Measurements from ENCODE around the gene MAN1C1. TPM values are rescaled to one million over a fixed set of nuclear protein-coding genes. Genes with fewer than 3 reads are reported as not detected.
A peak's percentile ranks its signal among the peaks of the same experiment; 100 is the strongest.

Gene MAN1C1
- total RNA-seq (10 to 100 TPM in 1 of 5 donors, 1 to 10 TPM in 4; 4.6 to 33.9 (median 6.4) TPM), polyA plus RNA-seq (10 to 100 TPM in 1 of 3 donors, 1 to 10 TPM in 2; 4.3 to 10.0 (median 4.5) TPM)
- long read RNA-seq, donor 1 = 0 reads
- long read RNA-seq, donor 2, full-length matches to known transcripts = 1 of 1 reads
- long read RNA-seq, donor 2, partial matches to known transcripts = 0 of 1 reads
- long read RNA-seq, donor 2, other reads (novel, unspliced or antisense) = 0 of 1 reads
- long read RNA-seq, donor 3, partial matches to known transcripts = 0 of 2 reads
- long read RNA-seq, donor 3, other reads (novel, unspliced or antisense) = 0 of 2 reads
- long read RNA-seq, donor 4 = 0 reads
- long read RNA-seq, donor 5, full-length matches to known transcripts = 6 of 6 reads
- long read RNA-seq, donor 5, partial matches to known transcripts = 0 of 6 reads
- long read RNA-seq, donor 5, other reads (novel, unspliced or antisense) = 0 of 6 reads
- long read RNA-seq, donor 6 = 0 reads
- long read RNA-seq, donor 7 = 0 reads
- long read RNA-seq, donor 8, full-length matches to known transcripts = 2 of 2 reads
- long read RNA-seq, donor 8, partial matches to known transcripts = 0 of 2 reads
- long read RNA-seq, donor 8, other reads (novel, unspliced or antisense) = 0 of 2 reads
- long read RNA-seq, donor 9, full-length matches to known transcripts = 2 of 9 reads
- long read RNA-seq, donor 9, partial matches to known transcripts = 7 of 9 reads
- long read RNA-seq, donor 9, other reads (novel, unspliced or antisense) = 0 of 9 reads
- long read RNA-seq, donor 10 = 0 reads

DNA sequence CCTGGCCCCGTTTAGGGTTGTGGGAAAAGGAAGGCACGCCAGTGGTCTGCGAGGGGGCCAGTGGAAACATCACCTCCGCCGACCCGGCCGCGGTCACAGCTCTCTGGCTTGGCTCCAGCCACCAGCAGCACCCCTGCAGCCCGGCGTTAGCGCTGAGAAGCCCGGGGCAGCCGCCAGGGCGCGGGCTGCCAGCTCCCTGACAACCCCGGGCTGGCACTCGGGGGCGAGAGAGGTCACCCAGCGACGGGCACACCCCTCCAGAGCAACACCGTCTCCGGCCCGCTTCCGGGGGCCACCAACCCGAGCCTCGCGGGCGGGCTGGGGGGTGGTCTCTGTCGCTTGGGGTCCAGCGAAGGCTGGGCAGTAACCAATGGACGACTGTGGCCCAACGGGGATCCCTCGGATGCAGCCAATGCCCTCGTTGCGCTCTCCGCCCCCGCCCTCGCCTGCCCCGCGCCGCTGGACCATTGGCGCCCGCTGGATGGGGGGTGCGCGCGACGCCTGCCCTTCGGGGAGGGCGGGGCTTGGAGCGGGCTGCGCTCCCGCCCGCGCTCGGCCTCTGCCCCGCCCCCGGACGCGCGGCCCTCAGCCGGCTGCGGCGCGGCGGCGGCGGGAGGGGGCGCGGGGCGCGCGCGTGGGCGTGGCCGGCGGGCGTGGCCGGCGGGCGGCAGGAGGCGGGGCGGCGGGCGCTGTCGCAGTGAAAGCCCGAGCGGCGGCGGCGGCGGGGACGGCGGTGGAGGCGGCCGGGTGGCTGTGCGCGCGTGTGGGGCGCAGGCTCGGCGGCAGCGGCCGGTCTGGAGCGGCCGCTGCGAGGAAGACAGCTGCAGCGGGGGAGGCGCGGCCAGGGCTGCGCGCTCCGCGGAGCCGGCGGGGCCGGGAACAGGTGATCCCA lies at the start of gene MAN1C1:
MAN1C1 (plus strand) TSS at position 697 of the 892 bp plus-strand sequence. CDS start 1,007 bp downstream, outside the sequence.
- intact Hi-C loops (cut with DNase I; ENCODE audit: low total_unique reads) = no loop called here
- H3K9me3 ChIP-seq = no peaks in the 10 kb centered on the region
- H3K4me3 ChIP-seq = peak within 1 kb of the TSS; percentile 85 to 99 (median 95)
- TF ChIP-seq POLR2AphosphoS5 (IDR thresholded peaks at IDR 0.05) = peak in 2 of 3 donors; percentile 7 to 62
- TF ChIP-seq, protein P1, sequence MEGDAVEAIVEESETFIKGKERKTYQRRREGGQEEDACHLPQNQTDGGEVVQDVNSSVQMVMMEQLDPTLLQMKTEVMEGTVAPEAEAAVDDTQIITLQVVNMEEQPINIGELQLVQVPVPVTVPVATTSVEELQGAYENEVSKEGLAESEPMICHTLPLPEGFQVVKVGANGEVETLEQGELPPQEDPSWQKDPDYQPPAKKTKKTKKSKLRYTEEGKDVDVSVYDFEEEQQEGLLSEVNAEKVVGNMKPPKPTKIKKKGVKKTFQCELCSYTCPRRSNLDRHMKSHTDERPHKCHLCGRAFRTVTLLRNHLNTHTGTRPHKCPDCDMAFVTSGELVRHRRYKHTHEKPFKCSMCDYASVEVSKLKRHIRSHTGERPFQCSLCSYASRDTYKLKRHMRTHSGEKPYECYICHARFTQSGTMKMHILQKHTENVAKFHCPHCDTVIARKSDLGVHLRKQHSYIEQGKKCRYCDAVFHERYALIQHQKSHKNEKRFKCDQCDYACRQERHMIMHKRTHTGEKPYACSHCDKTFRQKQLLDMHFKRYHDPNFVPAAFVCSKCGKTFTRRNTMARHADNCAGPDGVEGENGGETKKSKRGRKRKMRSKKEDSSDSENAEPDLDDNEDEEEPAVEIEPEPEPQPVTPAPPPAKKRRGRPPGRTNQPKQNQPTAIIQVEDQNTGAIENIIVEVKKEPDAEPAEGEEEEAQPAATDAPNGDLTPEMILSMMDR (IDR thresholded peaks at IDR 0.05) = peak in 5 of 7 experiments; percentile 24 to 58 (median 46)
- TF ChIP-seq POLR2A (IDR thresholded peaks at IDR 0.05) = no peak
- TF ChIP-seq EP300 (IDR thresholded peaks at IDR 0.05) = no peak
- H3K27me3 ChIP-seq = peaks cover 0 to 6% (median 4%) of the 10 kb centered on the region in 3 donors
- peaks cover 37 to 55% (median 50%) of the 10 kb centered on the region in 4 donors for H3K4me1 ChIP-seq
- WGBS, 5 donors = 0 to 1% (median 0%) methylated on average over 19 to 115 of the region's 116 CpGs
- no peaks in the 10 kb centered on the region for H3K36me3 ChIP-seq
- H3K27ac ChIP-seq = peak within 1 kb of the TSS; percentile 77 to 89 (median 84)
- peak; percentile 88 to 96 for DNase-seq

DNA sequence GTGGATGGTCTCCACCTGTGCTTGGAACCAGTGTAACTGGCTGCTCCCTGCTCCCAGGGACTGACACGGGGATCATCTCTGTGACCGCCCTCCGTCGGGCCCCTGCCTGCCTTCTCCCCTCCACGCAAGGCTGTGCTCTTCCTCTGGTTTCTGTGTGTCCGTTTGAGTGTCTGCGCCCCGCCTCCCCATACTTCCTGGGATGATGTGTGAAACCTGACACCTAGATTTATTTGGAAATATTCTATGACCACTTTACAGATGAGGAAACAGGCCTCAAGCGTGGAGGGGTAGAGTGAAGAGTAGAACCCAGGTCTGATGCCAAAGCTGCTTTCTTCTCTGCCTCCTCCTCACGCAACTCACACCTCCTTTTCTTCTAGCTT lies 48.9 kb upstream of the MAN1C1 start:
- 69 to 82% (median 74%) methylated on average over 9 to 10 of the region's 10 CpGs for WGBS, 5 donors
- DNase-seq = no peak
- Histone ChIP-seq H3K9me3 (no peaks in the 10 kb centered on the region), H3K27ac (peak overlapping the region in 4 of 5 donors; percentile 72 to 90 (median 84)), H3K4me3 (no peak overlapping the region), H3K27me3 (no peaks in the 10 kb centered on the region), H3K4me1 (peaks cover 34 to 54% (median 45%) of the 10 kb centered on the region in 4 donors), H3K36me3 (peaks cover 0 to 36% (median 26%) of the 10 kb centered on the region in 4 donors)
- TF ChIP-seq EP300 (IDR thresholded peaks at IDR 0.05) (no peak), POLR2AphosphoS5 (IDR thresholded peaks at IDR 0.05) (no peak), POLR2A (IDR thresholded peaks at IDR 0.05) (no peak)
- TF ChIP-seq, protein P1 (IDR thresholded peaks at IDR 0.05) = no peak
- intact Hi-C loops (cut with DNase I; ENCODE audit: low total_unique reads) = no loop called here

DNA sequence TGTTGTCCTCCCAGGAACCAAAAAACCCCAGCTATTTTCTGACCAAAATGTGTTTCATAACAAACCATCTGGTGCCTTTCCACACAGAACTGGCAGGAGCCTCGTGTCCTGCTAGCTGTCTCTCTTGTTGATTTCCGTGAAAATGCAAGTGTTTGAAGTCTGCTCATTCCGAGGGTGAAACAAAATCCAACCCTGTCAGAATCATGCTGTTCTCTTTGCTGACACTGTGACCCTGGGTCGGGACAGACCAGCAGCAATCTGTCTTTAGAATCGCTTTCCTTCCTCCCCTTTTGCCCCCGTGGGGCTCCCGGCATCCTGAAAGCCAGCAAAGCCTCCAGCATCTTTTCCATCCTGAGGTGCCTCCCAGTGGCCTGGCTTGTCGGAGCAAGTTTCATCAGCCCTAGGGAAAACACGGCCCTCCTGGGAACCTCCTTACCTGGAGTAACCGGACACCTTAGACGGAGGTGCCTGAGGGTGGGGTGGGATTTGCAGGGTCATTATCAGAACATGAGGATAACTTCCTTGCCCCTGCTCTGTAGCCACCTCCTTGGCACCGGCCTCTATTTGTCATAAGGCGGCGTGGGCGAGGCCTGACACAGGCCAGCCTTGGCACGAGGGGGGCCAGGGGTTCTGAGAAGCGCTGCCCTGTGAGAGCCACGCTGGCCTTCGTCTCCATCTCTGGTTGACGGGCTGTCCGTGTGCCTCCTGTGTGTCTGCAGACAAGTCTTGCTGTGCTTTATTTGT lies 48.3 kb upstream of the MAN1C1 start:
- H3K4me1 ChIP-seq = peaks cover 38 to 57% (median 50%) of the 10 kb centered on the region in 4 donors
- H3K4me3 ChIP-seq = no peak overlapping the region
- peak; percentile 43 to 74 for DNase-seq
- 26 to 39% (median 35%) methylated on average over 19 to 21 of the region's 21 CpGs for WGBS, 5 donors
- no peaks in the 10 kb centered on the region for H3K27me3 ChIP-seq
- intact Hi-C loops (cut with DNase I; ENCODE audit: low total_unique reads) = no loop called here
- peaks cover 0 to 31% (median 23%) of the 10 kb centered on the region in 4 donors for H3K36me3 ChIP-seq
- peak; percentile 25 to 68 (median 32) for TF ChIP-seq POLR2AphosphoS5 (IDR thresholded peaks at IDR 0.05)
- TF ChIP-seq, protein P1 (IDR thresholded peaks at IDR 0.05) = no peak
- no peak for TF ChIP-seq POLR2A (IDR thresholded peaks at IDR 0.05)
- TF ChIP-seq EP300 (IDR thresholded peaks at IDR 0.05) = no peak
- H3K27ac ChIP-seq = peak overlapping the region; percentile 7 to 90 (median 84)
- H3K9me3 ChIP-seq = no peaks in the 10 kb centered on the region
